Peyer's patch (tissue), 4 donors: ENCODE data around the gene GSTP1.

Source experiments
- CTCF ChIP-seq, 6 experiments: fragments of 450-650 bp in 4 of 6; fragments of 200-600 bp in 2 of 6; sonication (generic) in 1 of 6; IDR thresholded peaks; one replicate each; pipeline ENCODE4 v1.5.1; 2017 to 2019; ENCODE audit warnings: antibody characterized with exemption in 6 of 6, mild to moderate bottlenecking in 3 of 6, moderate library complexity in 1 of 6
- POLR2A ChIP-seq, 2 donors: fragments of 450-650 bp; IDR thresholded peaks; one replicate each; pipeline ENCODE4 v1.5.1; 2017; ENCODE audit warnings: antibody characterized with exemption in 2 of 2, mild to moderate bottlenecking in 2 of 2, moderate library complexity in 2 of 2

DNA sequence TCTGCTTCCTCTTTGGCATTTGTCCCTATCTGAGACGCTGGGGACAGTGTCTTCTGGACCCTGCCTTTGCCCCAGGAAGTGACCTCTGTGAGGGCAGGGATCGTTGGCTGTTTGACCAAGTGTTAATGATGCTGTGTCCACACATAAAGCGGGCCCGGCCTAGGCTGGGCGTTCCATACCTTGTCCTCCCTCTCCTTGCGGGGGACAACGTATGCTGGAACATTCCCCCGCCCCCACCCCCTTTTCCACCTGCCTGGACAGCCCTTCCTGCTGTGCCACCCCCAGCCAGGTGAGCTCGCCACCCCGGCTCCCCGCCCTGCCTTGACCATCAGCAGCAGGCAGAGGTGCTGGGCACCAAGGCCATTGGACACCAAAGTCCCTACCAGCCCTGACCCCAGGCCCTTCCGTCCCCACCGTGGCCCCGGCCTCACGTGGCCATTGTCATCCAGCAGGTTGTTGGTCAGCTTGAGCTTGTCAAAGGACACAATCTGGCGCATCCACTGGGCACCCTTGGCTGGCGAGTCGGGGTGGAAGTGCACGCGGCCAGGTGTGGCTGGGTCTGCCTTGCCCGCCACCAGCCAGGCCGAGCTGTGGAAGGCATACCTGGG, 50.2 kb downstream of the GSTP1 start:
- no peak for TF ChIP-seq CTCF (IDR thresholded peaks at IDR 0.05)
- no peak for TF ChIP-seq POLR2A (IDR thresholded peaks at IDR 0.05)
